Upper lobe of right lung (tissue), 1 donor: Measurements from ENCODE around the gene EFCAB11. TPM values are rescaled to one million over a fixed set of nuclear protein-coding genes. Genes with fewer than 3 reads are reported as not detected.

Experiments used
- ATAC-seq: fragments of 200-7000 bp; cut with Tn5 transposase; one replicate; pipeline ENCODE4 v1.9.1; 2020; ENCODE audit warnings: mild to moderate bottlenecking, moderate library complexity
- DNase-seq: peaks from one replicate; pipeline ENCODE4 v3.0.0-alpha.2; 2020
- H3K27ac ChIP-seq: fragments of 200-600 bp; one replicate; pipeline ENCODE4 v1.8.0; 2022
- H3K27me3 ChIP-seq: fragments of 200-600 bp; one replicate; pipeline ENCODE4 v1.8.0; 2022; ENCODE audit warnings: mild to moderate bottlenecking
- H3K36me3 ChIP-seq: fragments of 200-600 bp; one replicate; pipeline ENCODE4 v1.8.0; 2022
- H3K4me1 ChIP-seq: fragments of 200-600 bp; one replicate; pipeline ENCODE4 v1.8.0; 2022
- H3K4me3 ChIP-seq: fragments of 200-600 bp; one replicate; pipeline ENCODE4 v1.8.0; 2022; ENCODE audit warnings: mild to moderate bottlenecking
- H3K9me3 ChIP-seq: fragments of 200-600 bp; one replicate; pipeline ENCODE4 v1.8.0; 2022
- intact Hi-C: fragments of 100-400 bp; cut with DNase I; formaldehyde crosslinking; loops from one replicate; pipeline ENCODE4 v1.11.0; 2022
- total RNA-seq: library from RNA; stranded (reverse); fragmentation: NEBNext Ultra II Directional; extraction: Animal tissue kit (Norgen Biotek cat#: 25700); gene quantifications from one replicate; pipeline ENCODE4 v1.2.1, GENCODE V29; 2021
- TF ChIP-seq, protein P1 (sequence below): fragments of 200-600 bp; IDR thresholded peaks from one replicate; pipeline ENCODE4 v1.8.0; 2022; ENCODE audit warnings: antibody characterized with exemption
- donor health status: DM: no; HTN: yes; CAD: no; lungs with severe emphysema.

Gene EFCAB11
- total RNA-seq, 1 donor from 2014 or later: 4.0 TPM

DNA sequence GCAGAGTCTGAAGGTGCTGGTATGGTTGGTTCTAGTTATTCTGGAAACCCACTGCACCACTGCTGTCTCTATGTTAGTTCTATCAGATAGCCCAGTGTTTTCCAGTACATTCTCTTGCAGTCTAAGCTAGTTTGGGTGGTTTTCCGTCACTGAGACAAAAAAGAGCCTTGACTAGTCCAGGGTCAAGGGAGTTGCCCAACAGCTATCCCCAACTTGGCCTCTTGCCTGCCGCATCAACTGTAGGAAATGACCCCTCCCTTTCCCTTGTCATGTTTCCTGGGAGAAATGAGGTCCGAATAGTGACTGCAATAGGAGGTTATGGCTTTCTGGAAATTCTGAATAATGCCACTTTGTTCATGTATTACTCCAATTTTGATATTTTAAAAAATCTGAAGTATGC lies 160.4 kb downstream of the EFCAB11 start:
- Histone ChIP-seq H3K27me3 (no peaks in the 10 kb centered on the region), H3K27ac (no peak overlapping the region), H3K36me3 (no peaks in the 10 kb centered on the region), H3K9me3 (no peaks in the 10 kb centered on the region), H3K4me3 (no peak overlapping the region), H3K4me1 (no peaks in the 10 kb centered on the region)
- DNase-seq (no peak), ATAC-seq (no peak)
- TF ChIP-seq, protein P1, sequence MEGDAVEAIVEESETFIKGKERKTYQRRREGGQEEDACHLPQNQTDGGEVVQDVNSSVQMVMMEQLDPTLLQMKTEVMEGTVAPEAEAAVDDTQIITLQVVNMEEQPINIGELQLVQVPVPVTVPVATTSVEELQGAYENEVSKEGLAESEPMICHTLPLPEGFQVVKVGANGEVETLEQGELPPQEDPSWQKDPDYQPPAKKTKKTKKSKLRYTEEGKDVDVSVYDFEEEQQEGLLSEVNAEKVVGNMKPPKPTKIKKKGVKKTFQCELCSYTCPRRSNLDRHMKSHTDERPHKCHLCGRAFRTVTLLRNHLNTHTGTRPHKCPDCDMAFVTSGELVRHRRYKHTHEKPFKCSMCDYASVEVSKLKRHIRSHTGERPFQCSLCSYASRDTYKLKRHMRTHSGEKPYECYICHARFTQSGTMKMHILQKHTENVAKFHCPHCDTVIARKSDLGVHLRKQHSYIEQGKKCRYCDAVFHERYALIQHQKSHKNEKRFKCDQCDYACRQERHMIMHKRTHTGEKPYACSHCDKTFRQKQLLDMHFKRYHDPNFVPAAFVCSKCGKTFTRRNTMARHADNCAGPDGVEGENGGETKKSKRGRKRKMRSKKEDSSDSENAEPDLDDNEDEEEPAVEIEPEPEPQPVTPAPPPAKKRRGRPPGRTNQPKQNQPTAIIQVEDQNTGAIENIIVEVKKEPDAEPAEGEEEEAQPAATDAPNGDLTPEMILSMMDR: no peak
- intact Hi-C loops: no loop called here

DNA sequence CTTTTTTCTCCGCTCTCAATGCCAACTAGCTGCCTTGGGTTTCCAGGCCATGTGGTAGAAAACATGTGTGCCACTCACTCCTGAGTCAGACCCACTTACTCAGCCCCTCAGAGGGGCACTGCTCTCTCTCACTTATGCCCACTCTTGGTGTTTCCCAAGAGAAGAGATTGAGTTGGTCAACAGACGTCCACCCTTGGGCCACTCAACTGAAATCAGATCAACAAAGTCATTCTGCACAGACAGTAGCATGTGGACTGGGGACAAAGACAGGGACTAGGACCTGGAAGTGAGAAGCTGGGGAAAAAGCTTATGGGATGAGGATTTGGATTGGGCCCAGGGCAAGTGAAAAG lies 161.2 kb downstream of the EFCAB11 start:
- Histone ChIP-seq H3K9me3 (no peaks in the 10 kb centered on the region), H3K4me3 (no peak overlapping the region), H3K27ac (no peak overlapping the region), H3K36me3 (no peaks in the 10 kb centered on the region), H3K4me1 (no peaks in the 10 kb centered on the region), H3K27me3 (no peaks in the 10 kb centered on the region)
- TF ChIP-seq, protein P1: no peak
- intact Hi-C loops: no loop called here
- DNase-seq (no peak), ATAC-seq (no peak)

DNA sequence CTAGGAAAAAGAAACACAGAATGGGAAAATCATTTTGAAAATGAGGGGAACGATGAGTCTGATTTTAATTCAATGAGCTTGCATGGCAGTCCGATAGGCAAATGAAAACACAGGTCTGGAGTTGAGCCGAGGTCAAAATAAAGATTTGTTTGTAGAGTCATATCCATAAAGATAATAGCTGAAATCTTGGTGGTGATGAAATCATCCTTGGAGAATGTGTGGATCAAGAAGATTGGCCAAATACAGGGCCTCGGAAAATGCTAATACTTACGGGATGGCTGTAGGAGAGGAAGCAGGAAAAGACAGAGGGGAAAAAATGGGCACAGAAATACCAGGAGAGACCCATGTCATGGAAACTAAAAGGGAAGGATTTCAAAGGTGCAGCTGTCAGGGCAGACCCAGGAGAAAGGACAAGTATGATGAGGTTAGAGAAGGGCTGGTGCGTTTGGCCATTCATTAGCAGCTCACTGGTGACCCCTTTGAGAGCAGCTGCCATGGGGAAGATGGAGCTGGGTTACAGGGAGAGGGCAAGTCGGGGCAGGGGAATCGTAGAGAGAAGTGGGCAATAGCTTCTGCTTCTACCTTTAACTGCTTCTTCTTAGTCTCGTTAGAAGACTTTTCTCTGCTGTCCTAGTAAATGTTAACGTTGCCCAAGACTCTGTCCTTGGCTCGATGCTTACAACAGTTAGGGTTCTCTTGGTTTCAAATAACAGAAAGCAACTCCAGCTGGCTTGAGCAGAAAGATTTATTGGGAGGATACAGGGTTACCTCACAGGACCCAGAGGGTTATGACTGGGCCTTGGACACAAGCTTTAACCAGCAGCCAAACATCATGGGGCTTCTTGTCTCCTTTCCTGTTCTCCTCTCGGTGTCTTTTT lies 161.8 kb downstream of the EFCAB11 start:
- Histone ChIP-seq H3K4me1 (no peaks in the 10 kb centered on the region), H3K27ac (no peak overlapping the region), H3K36me3 (no peaks in the 10 kb centered on the region), H3K4me3 (no peak overlapping the region), H3K9me3 (no peaks in the 10 kb centered on the region), H3K27me3 (no peaks in the 10 kb centered on the region)
- no peak for ATAC-seq
- TF ChIP-seq, protein P1: no peak
- intact Hi-C loops: no loop called here
- DNase-seq: no peak

DNA sequence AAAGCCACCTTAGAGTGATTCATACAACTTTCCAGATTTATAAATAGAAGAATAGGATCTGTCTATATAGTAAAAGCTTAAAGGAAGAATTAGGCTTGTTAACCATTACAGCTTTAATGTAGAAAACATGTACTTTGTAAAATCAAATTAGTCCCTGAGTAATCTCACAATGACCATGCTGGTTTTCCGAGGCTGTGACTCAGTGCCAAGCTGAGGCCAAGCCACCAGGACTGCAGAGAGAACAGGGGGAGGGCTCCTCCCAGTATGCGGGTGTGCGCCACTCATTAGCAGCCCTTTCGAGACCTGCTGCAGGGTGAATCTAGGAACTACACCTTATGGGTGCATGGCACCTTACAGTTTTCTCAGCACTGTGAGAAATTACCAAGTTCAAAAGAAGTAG lies 167.0 kb downstream of the EFCAB11 start:
- intact Hi-C loops: no loop called here
- Histone ChIP-seq H3K27ac (no peak overlapping the region), H3K9me3 (no peaks in the 10 kb centered on the region), H3K4me1 (no peaks in the 10 kb centered on the region), H3K27me3 (no peaks in the 10 kb centered on the region), H3K4me3 (no peak overlapping the region), H3K36me3 (no peaks in the 10 kb centered on the region)
- ATAC-seq: no peak
- no peak for DNase-seq
- TF ChIP-seq, protein P1: no peak

DNA sequence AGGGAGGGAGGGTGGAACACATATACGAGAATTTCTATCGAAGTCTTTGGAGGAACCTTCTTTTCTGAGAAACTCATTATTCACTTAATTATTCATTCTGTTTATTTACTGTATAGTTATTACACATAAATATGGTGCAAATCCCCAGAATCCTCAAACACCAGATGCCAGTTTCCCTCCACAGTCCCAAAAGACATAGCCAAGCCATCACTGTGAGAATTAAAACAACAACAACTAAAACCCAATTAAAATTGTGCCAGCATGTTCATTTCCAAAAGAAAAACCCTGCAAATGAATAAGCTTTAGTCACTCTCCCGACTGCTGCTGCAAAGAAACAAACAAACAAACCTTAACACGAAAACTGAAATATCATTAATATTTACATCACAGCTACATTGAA lies 173.5 kb downstream of the EFCAB11 start:
- ATAC-seq (no peak), DNase-seq (no peak)
- TF ChIP-seq, protein P1: no peak
- Histone ChIP-seq H3K4me1 (no peaks in the 10 kb centered on the region), H3K4me3 (no peak overlapping the region), H3K9me3 (no peaks in the 10 kb centered on the region), H3K27ac (no peak overlapping the region), H3K27me3 (no peaks in the 10 kb centered on the region), H3K36me3 (no peaks in the 10 kb centered on the region)
- intact Hi-C loops: no loop called here
